Cardiac muscle cell (in vitro differentiated cells and primary cell): ENCODE measurements around the gene ZNF48. TPM values are rescaled to one million over a fixed set of nuclear protein-coding genes. Genes with fewer than 3 reads are reported as not detected.

Experiments used
- DNase-seq, 2 donors: peaks; one replicate each; pipeline versions ENCODE4 v3.0.0 to v3.0.0-alpha.2; 2010 to 2017; ENCODE audit warnings: low read depth in 1 of 2, low spot score in 1 of 2
- H3K27ac ChIP-seq: fragments of 200-600 bp; sonication (generic); 2 replicates; pipeline ENCODE4 v1.5.1; 2016
- H3K27me3 ChIP-seq: fragments of 200-600 bp; sonication (generic); 2 replicates; pipeline ENCODE4 v1.6.0; 2016; ENCODE audit warnings: control low read depth
- H3K36me3 ChIP-seq: fragments of 200-600 bp; sonication (generic); 2 replicates; pipeline ENCODE4 v1.5.1; 2016; ENCODE audit warnings: control low read depth
- H3K4me1 ChIP-seq: fragments of 200-600 bp; sonication (generic); 2 replicates; pipeline ENCODE4 v1.8.1; 2017; ENCODE audit warnings: low read depth, mild to moderate bottlenecking, mixed run types
- H3K4me3 ChIP-seq: fragments of 200-600 bp; sonication (generic); 2 replicates; pipeline ENCODE4 v1.5.1; 2016; ENCODE audit warnings: mild to moderate bottlenecking
- H3K9me3 ChIP-seq: fragments of 200-600 bp; sonication (generic); 2 replicates; pipeline ENCODE4 v1.5.1; 2017; ENCODE audit warnings: low read depth, mild to moderate bottlenecking, control low read depth
- CTCF ChIP-seq: IDR thresholded peaks from 2 replicates; pipeline ENCODE4 v1.5.1; 2012; ENCODE audit warnings: low read depth, mild to moderate bottlenecking, low read length
- polyA plus RNA-seq: library from polyadenylated mRNA; unstranded; fragments of >200 nt; fragmentation: Nextera tagmentation; extraction: Ambion mirVana; gene quantifications from 2 replicates; pipeline ENCODE4 v1.2.1, GENCODE V29; 2016
- total RNA-seq: library from RNA; depleted of rRNA; stranded (reverse); fragments of >200 nt; gene quantifications from 2 replicates; pipeline ENCODE4 v1.2.3, GENCODE V29; 2016

ZNF48 gene
- total and polyA plus RNA-seq, 2 experiments from 2014 or later, result 12.5 to 32.3 TPM

- H3K27ac ChIP-seq, result peak overlapping the region; percentile 99
- DNase-seq, result no peak
- H3K9me3 ChIP-seq, result no peaks in the 10 kb centered on the region
- peaks cover 15% of the 10 kb centered on the region for H3K4me1 ChIP-seq
- H3K27me3 ChIP-seq, result no peaks in the 10 kb centered on the region
- H3K36me3 ChIP-seq, result no peaks in the 10 kb centered on the region
- no peak for TF ChIP-seq CTCF
- peak overlapping the region; percentile 59 for H3K4me3 ChIP-seq
These were observed 4.4 kb downstream of the ZNF48 start for GRCh38 chr16:30399435-30400186.

GRCh38 chr16:30401768-30402425 is 6.7 kb downstream of the ZNF48 start:
- Histone ChIP-seq H3K4me3 (no peak overlapping the region), H3K27me3 (no peaks in the 10 kb centered on the region), H3K9me3 (no peaks in the 10 kb centered on the region), H3K4me1 (peaks cover 10% of the 10 kb centered on the region), H3K27ac (peak overlapping the region; percentile 99), H3K36me3 (no peaks in the 10 kb centered on the region)
- no peak for DNase-seq
- no peak for TF ChIP-seq CTCF

GRCh38 chr16:30406795-30407101 is 11.5 kb downstream of the ZNF48 start:
- H3K27ac ChIP-seq, result no peak overlapping the region
- peak overlapping the region; percentile 46 for H3K4me3 ChIP-seq
- H3K9me3 ChIP-seq, result no peaks in the 10 kb centered on the region
- DNase-seq, result no peak
- no peak for TF ChIP-seq CTCF
- H3K4me1 ChIP-seq, result no peaks in the 10 kb centered on the region
- no peaks in the 10 kb centered on the region for H3K36me3 ChIP-seq
- no peaks in the 10 kb centered on the region for H3K27me3 ChIP-seq

- Histone ChIP-seq H3K9me3 (no peaks in the 10 kb centered on the region), H3K4me1 (no peaks in the 10 kb centered on the region), H3K36me3 (no peaks in the 10 kb centered on the region), H3K27ac (peak within 1 kb of the TSS; percentile 66), H3K27me3 (no peaks in the 10 kb centered on the region), H3K4me3 (peak within 1 kb of the TSS; percentile 46)
- DNase-seq, result peak; percentile 92
- TF ChIP-seq CTCF, result no peak
These were observed 12.0 kb downstream of the ZNF48 start, which contains the start of gene ZNF771 for GRCh38 chr16:30407102-30407803. TSS of gene ZNF771 (plus strand) at chr16:30407606. CDS start at chr16:30408054, 448 bp downstream.

GRCh38 chr16:30407804-30408534 is 12.7 kb downstream of the ZNF48 start:
- no peak for DNase-seq
- peak overlapping the region; percentile 66 for H3K27ac ChIP-seq

More at GRCh38 chr16:30407804-30408534, 12.7 kb downstream of the ZNF48 start:
- peaks cover 3% of the 10 kb centered on the region for H3K36me3 ChIP-seq
- H3K27me3 ChIP-seq, result no peaks in the 10 kb centered on the region
- peak overlapping the region; percentile 46 for H3K4me3 ChIP-seq
- no peaks in the 10 kb centered on the region for H3K9me3 ChIP-seq
- no peaks in the 10 kb centered on the region for H3K4me1 ChIP-seq
- TF ChIP-seq CTCF, result no peak
